HG02852 (cell line): ENCODE data around the gene ABCA10.

Experiments used
- ATAC-seq: cut with Tn5 transposase; IDR thresholded peaks from one replicate; pipeline ENCODE4 v1.9.1; 2021; ENCODE audit warnings: mild to moderate bottlenecking, moderate library complexity; ENCODE audit not compliant: unreplicated experiment

The ABCA10 gene

DNA sequence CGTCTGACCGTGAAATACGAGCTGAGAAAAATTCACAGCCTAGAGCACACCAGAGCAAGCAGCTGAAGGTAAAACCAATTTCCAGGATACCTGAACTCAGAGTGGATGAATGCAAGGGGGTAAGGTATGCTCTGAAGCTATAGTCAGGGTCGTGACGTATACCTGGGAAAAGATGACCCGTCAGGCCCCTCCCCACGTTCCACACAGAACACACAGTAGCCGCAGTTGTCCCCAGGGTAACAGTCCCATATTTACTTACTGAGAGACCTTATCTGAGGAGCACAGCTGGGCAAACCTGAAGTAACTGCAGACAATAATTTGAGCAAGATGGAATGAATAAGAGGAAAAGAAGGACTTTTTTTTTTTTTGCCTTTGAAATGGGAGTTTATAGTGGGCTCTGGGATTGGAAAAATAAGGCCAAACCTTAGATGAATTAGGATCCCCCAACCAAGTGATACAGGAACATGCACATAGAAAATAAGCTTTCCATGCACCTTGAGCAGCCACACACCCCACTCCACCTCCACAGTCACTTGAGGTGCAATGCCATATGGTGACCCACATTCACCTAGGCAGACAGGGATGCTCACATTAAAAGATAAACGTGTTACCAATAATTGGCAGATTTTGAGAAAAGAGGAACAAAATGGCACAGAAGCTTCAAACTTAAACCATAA, 124.9 kb downstream of the ABCA10 start:
- no peak for ATAC-seq

- no peak for ATAC-seq
Observed at GRCh38 chr17:69098625-69099024, 130.0 kb downstream of the ABCA10 start.
